B cell (primary cell): ENCODE data around the gene STX8. TPM values are rescaled to one million over a fixed set of nuclear protein-coding genes. Genes with fewer than 3 reads are reported as not detected.
A peak's percentile ranks its signal among the peaks of the same experiment; 100 is the strongest.

Experiments used
- ATAC-seq: fragments of 200-7000 bp; cut with Tn5 transposase; one replicate; pipeline ENCODE4 v1.10.0; 2021; ENCODE audit warnings: low read depth, mild to moderate bottlenecking, moderate number of reproducible peaks, moderate library complexity
- CTCF ChIA-PET: fragments of 350-600 bp; sonication (Branson Sonifier 250); formaldehyde crosslinking; loops from one replicate; lab custom pipeline; 2021; ENCODE audit warnings: antibody characterized with exemption, inconsistent platforms; lab: Charles Lee
- POLR2A ChIA-PET: fragments of 350-600 bp; sonication (Branson Sonifier 250); formaldehyde crosslinking; loops from one replicate; lab custom pipeline; 2021; ENCODE audit warnings: antibody characterized with exemption; lab: Charles Lee
- DNase-seq: peaks from one replicate; pipeline ENCODE4 v3.0.0; 2013
- H2AFZ ChIP-seq: 2 replicates; pipeline ENCODE4 v1.6.1; 2012; ENCODE audit warnings: mild to moderate bottlenecking, low read depth, low read length; ENCODE audit not compliant: insufficient read depth, poor library complexity, severe bottlenecking
- H3K27ac ChIP-seq, 2 donors: 1 replicate in 1 of 2; 2 replicates in 1 of 2; pipeline ENCODE4 v1.5.1; 2012 to 2013; ENCODE audit warnings: low read length in 2 of 2, mild to moderate bottlenecking in 2 of 2, moderate library complexity in 1 of 2
- H3K27me3 ChIP-seq, 4 experiments: fragments of 200-600 bp in 1 of 4; sonication (generic) in 1 of 4; replicated peaks in 1 of 4; 1 replicate in 2 of 4; 2 replicates in 2 of 4; pipeline versions ENCODE4 v1.6.1 to v1.7.0; 2013 to 2016; ENCODE audit warnings: low read length in 3 of 4, mild to moderate bottlenecking in 2 of 4, mixed read lengths in 1 of 4, moderate library complexity in 1 of 4; ENCODE audit not compliant: insufficient read depth in 4 of 4, control insufficient read depth in 3 of 4; ENCODE audit errors: control extremely low read depth in 1 of 4
- H3K36me3 ChIP-seq, 2 experiments: replicated peaks in 1 of 2; 1 replicate in 1 of 2; 2 replicates in 1 of 2; pipeline versions ENCODE4 v1.6.1 to v1.7.1; 2013; ENCODE audit warnings: low read length in 1 of 2; ENCODE audit not compliant: insufficient read depth in 2 of 2, control insufficient read depth in 1 of 2; ENCODE audit errors: control extremely low read depth in 1 of 2, extremely low read depth in 1 of 2
- H3K4me1 ChIP-seq, 2 donors: fragments of 200-600 bp in 1 of 2; sonication (generic) in 1 of 2; 1 replicate in 1 of 2; 2 replicates in 1 of 2; pipeline versions ENCODE4 v1.5.1 to v1.6.1; 2013 to 2017; ENCODE audit warnings: low read length in 2 of 2; ENCODE audit not compliant: control insufficient read depth in 2 of 2, insufficient read depth in 2 of 2
- H3K4me2 ChIP-seq: replicated peaks from 2 replicates; pipeline ENCODE3; 2012; ENCODE audit warnings: mild to moderate bottlenecking, low read depth, low read length; ENCODE audit not compliant: poor library complexity, severe bottlenecking
- H3K4me3 ChIP-seq, 5 experiments: fragments of 200-600 bp in 1 of 5; sonication (generic) in 1 of 5; 1 replicate in 3 of 5; 2 replicates in 2 of 5; pipeline versions ENCODE4 v1.5.1 to v1.7.0; 2011 to 2016; ENCODE audit warnings: low read length in 4 of 5, mild to moderate bottlenecking in 4 of 5, low read depth in 2 of 5, control low read depth in 1 of 5, moderate library complexity in 1 of 5; ENCODE audit not compliant: insufficient read depth in 1 of 5; ENCODE audit errors: control extremely low read depth in 1 of 5, extremely low read depth in 1 of 5
- H3K79me2 ChIP-seq: fragments of 200-600 bp; sonication (generic); one replicate; pipeline ENCODE4 v1.6.0; 2016; ENCODE audit warnings: low read length; ENCODE audit not compliant: control insufficient read depth, insufficient read depth
- H3K9ac ChIP-seq: fragments of 200-600 bp; sonication (generic); 2 replicates; pipeline ENCODE4 v1.6.1; 2017; ENCODE audit warnings: mild to moderate bottlenecking, low read length, moderate library complexity
- H3K9me3 ChIP-seq, 3 donors: one replicate each; pipeline versions ENCODE4 v1.6.1 to v1.7.1; 2013; ENCODE audit warnings: low read length in 2 of 3; ENCODE audit not compliant: control insufficient read depth in 2 of 3, insufficient read depth in 1 of 3; ENCODE audit errors: control extremely low read depth in 1 of 3
- H4K20me1 ChIP-seq: 2 replicates; pipeline ENCODE4 v1.6.0; 2012; ENCODE audit warnings: mild to moderate bottlenecking, low read length; ENCODE audit not compliant: insufficient read depth, control insufficient read depth, poor library complexity, severe bottlenecking
- H3K27ac Mint-ChIP-seq: one replicate; pipeline ENCODE4 v1.8.0; 2021; ENCODE audit warnings: mixed read lengths
- H3K27me3 Mint-ChIP-seq: one replicate; pipeline ENCODE4 v1.8.0; 2021; ENCODE audit warnings: mixed read lengths
- H3K4me1 Mint-ChIP-seq: one replicate; pipeline ENCODE4 v1.8.0; 2021; ENCODE audit warnings: mixed read lengths
- H3K4me3 Mint-ChIP-seq: one replicate; pipeline ENCODE4 v1.8.0; 2021; ENCODE audit warnings: mixed read lengths
- H3K9me3 Mint-ChIP-seq: one replicate; pipeline ENCODE4 v1.8.0; 2022; ENCODE audit warnings: mixed read lengths; ENCODE audit not compliant: insufficient read depth
- EZH2 ChIP-seq: IDR thresholded peaks from 2 replicates; pipeline ENCODE4 v1.6.1; 2012; ENCODE audit warnings: borderline replicate concordance, low read depth, mild to moderate bottlenecking, moderate library complexity, low read length; ENCODE audit not compliant: insufficient read depth, poor library complexity, severe bottlenecking
- WGBS: methylation state at CpG from one replicate; pipeline ENCODE4 v1.1.5; 2013; ENCODE audit warnings: missing lambda C conversion rate; ENCODE audit not compliant: insufficient coverage; 5-methylcytosine and 5-hydroxymethylcytosine counted together
- intact Hi-C: fragments of 100-400 bp; cut with micrococcal nuclease; formaldehyde crosslinking; loops from one replicate; pipeline ENCODE4 v1.10.0; 2022
- polyA plus RNA-seq: library from polyadenylated mRNA; depleted of rRNA; stranded (reverse); fragments of >200 nt; gene quantifications from 2 replicates; pipeline ENCODE4 v1.2.3, GENCODE V29; 2012
- total RNA-seq, 2 donors: library from RNA; stranded (reverse); fragments of 120-200 nt in 1 of 2; gene quantifications; 1 replicate in 1 of 2; 2 replicates in 1 of 2; pipeline versions ENCODE4 v1.2.3 to v1.2.4, GENCODE V29; 2013 to 2022
- TF ChIP-seq, protein P1 (sequence below): fragments of 200-600 bp; IDR thresholded peaks from one replicate; pipeline ENCODE4 v1.8.0; 2022; ENCODE audit warnings: antibody characterized with exemption, mild to moderate bottlenecking

STX8 gene
- total and polyA plus RNA-seq, 2 donors (not counting 1 experiment from before 2014, with no cell fraction given) = 35.8 to 61.5 TPM

DNA sequence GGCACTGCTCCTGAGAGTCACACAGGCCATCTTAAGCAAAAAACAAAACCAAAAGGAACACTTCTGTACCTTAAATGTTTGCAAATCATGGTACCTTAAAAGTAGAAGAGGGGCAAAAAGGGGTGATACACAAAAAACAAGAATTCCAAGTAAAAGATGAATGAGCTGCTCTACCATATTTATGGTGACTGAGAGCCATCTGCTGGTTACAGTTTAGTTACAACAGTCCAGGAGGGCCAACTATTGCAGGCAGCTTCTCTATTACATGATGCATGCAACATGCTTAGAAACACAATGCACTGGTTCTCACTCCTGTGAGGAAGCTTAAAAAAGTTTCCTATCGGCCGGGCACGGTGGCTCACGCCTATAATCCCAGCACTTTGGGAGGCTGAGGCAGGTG lies 53.5 kb downstream of the STX8 start:
- Mint-ChIP-seq H3K9me3 (no peaks in the 10 kb centered on the region), H3K27ac (no peak overlapping the region), H3K4me1 (no peaks in the 10 kb centered on the region), H3K4me3 (no peak overlapping the region), H3K27me3 (no peaks in the 10 kb centered on the region)
- intact Hi-C loops = loop anchor here (5.0 to 10.0 kb wide), 2 partner anchors 530 to 1457 kb away; no protein-coding TSS in a partner anchor
- TF ChIP-seq, protein P1, sequence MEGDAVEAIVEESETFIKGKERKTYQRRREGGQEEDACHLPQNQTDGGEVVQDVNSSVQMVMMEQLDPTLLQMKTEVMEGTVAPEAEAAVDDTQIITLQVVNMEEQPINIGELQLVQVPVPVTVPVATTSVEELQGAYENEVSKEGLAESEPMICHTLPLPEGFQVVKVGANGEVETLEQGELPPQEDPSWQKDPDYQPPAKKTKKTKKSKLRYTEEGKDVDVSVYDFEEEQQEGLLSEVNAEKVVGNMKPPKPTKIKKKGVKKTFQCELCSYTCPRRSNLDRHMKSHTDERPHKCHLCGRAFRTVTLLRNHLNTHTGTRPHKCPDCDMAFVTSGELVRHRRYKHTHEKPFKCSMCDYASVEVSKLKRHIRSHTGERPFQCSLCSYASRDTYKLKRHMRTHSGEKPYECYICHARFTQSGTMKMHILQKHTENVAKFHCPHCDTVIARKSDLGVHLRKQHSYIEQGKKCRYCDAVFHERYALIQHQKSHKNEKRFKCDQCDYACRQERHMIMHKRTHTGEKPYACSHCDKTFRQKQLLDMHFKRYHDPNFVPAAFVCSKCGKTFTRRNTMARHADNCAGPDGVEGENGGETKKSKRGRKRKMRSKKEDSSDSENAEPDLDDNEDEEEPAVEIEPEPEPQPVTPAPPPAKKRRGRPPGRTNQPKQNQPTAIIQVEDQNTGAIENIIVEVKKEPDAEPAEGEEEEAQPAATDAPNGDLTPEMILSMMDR = no peak
- TF ChIP-seq EZH2 = no peak
- no CpG with 5 or more reads among the region's 4 CpGs for WGBS
- H3K9me3 ChIP-seq = no peaks in the 10 kb centered on the region
- no peak overlapping the region for H3K9ac ChIP-seq
- H4K20me1 ChIP-seq = no peaks in the 10 kb centered on the region
- H3K27me3 ChIP-seq = no peaks in the 10 kb centered on the region
- no peaks in the 10 kb centered on the region for H3K36me3 ChIP-seq
- H3K27ac ChIP-seq = no peak overlapping the region
- peaks cover 4% of the 10 kb centered on the region for H3K79me2 ChIP-seq
- no peak for ATAC-seq
- CTCF ChIA-PET = interaction anchor here (0.5 to 1.5 kb wide), 3 partner anchors 9 to 1112 kb away, joined by 3 to 6 read pairs (median 4); no protein-coding TSS in a partner anchor
- peak; percentile 26 for DNase-seq
- no peak overlapping the region for H3K4me3 ChIP-seq
- no peak overlapping the region for H3K4me2 ChIP-seq
- no peak overlapping the region for H2AFZ ChIP-seq
- H3K4me1 ChIP-seq = no peaks in the 10 kb centered on the region
- POLR2A ChIA-PET = no interaction called here

GRCh38 chr17:9521062-9521461 lies 54.6 kb downstream of the STX8 start:
- ATAC-seq (no peak), DNase-seq (no peak)
- intact Hi-C loops = loop anchor here (5.0 to 10.0 kb wide), 2 partner anchors 529 to 1456 kb away; no protein-coding TSS in a partner anchor
- Histone ChIP-seq H3K9me3 (no peaks in the 10 kb centered on the region), H3K79me2 (peaks cover 4% of the 10 kb centered on the region), H3K27ac (no peak overlapping the region), H4K20me1 (no peaks in the 10 kb centered on the region), H3K27me3 (no peaks in the 10 kb centered on the region), H2AFZ (no peak overlapping the region), H3K36me3 (no peaks in the 10 kb centered on the region), H3K4me2 (no peak overlapping the region), H3K4me1 (no peaks in the 10 kb centered on the region), H3K4me3 (no peak overlapping the region), H3K9ac (no peak overlapping the region)
- H3K4me3 Mint-ChIP-seq = no peak overlapping the region
- no peaks in the 10 kb centered on the region for H3K27me3 Mint-ChIP-seq
- no peaks in the 10 kb centered on the region for H3K9me3 Mint-ChIP-seq
- ChIA-PET CTCF (no interaction called here), POLR2A (no interaction called here)
- no peak overlapping the region for H3K27ac Mint-ChIP-seq
- TF ChIP-seq, protein P1 = no peak
- TF ChIP-seq EZH2 = no peak
- 97% methylated on average over 3 of the region's 4 CpGs for WGBS
- no peaks in the 10 kb centered on the region for H3K4me1 Mint-ChIP-seq
